ENCODE results near the gene PGAP6.

GRCh38 chr16:366476-366875 lies 15.3 kb downstream of the PGAP6 start:
- no peak for TF ChIP-seq ZNF274 (IDR thresholded peaks at IDR 0.05; ENCODE audit: low read depth, low read length)
- TF ChIP-seq YY1 (IDR thresholded peaks at IDR 0.05; ENCODE audit: insufficient read depth, insufficient read length): no peak
